Ramos (cell line): ENCODE results near the gene BCL11B.

Experiments
- in situ Hi-C: fragments of 300-500 bp; cut with MboI; formaldehyde crosslinking; loops from one replicate; pipeline ENCODE4 v1.14.3; 2022; ENCODE audit warnings: low sequenced_read_pairs; ENCODE audit not compliant: unreplicated experiment

The BCL11B gene

GRCh38 chr14:99271951-99272631 is at the start of gene BCL11B:
TSS of gene BCL11B (minus strand) at chr14:99272197. CDS start at chr14:99271218, 979 bp downstream.
- in situ Hi-C loops, result loop anchor here (25.0 kb wide), 1 partner anchor 1135 kb away; no protein-coding TSS in a partner anchor

GRCh38 chr14:99321236-99321925 is 49.4 kb upstream of the BCL11B start:
- in situ Hi-C loops, result no loop called here

- in situ Hi-C loops, result no loop called here
These were observed 48.7 kb upstream of the BCL11B start for GRCh38 chr14:99320621-99321235.

- in situ Hi-C loops, result no loop called here
These were observed 48.1 kb upstream of the BCL11B start for GRCh38 chr14:99320105-99320572.

- in situ Hi-C loops, result no loop called here
These were observed 46.9 kb upstream of the BCL11B start for GRCh38 chr14:99318959-99319295.

- in situ Hi-C loops, result no loop called here
These were observed 46.3 kb upstream of the BCL11B start for GRCh38 chr14:99318091-99318958.

- in situ Hi-C loops, result no loop called here
These were observed 45.5 kb upstream of the BCL11B start for GRCh38 chr14:99317231-99318090.

GRCh38 chr14:99316281-99317163 is 44.5 kb upstream of the BCL11B start:
- in situ Hi-C loops, result no loop called here

GRCh38 chr14:99315197-99315596 is 43.2 kb upstream of the BCL11B start:
- in situ Hi-C loops, result no loop called here

- in situ Hi-C loops, result no loop called here
These were observed 42.6 kb upstream of the BCL11B start for GRCh38 chr14:99314623-99315022.

GRCh38 chr14:99313234-99313633 is 41.2 kb upstream of the BCL11B start:
- in situ Hi-C loops, result no loop called here

- in situ Hi-C loops, result no loop called here
These were observed 40.1 kb upstream of the BCL11B start for GRCh38 chr14:99312106-99312505.

- in situ Hi-C loops, result no loop called here
These were observed 37.3 kb upstream of the BCL11B start for GRCh38 chr14:99309220-99309766.

- in situ Hi-C loops, result no loop called here
These were observed 32.2 kb upstream of the BCL11B start for GRCh38 chr14:99304208-99304607.

GRCh38 chr14:99300190-99300589 is 28.2 kb upstream of the BCL11B start:
- in situ Hi-C loops, result no loop called here

GRCh38 chr14:99296517-99296916 is 24.5 kb upstream of the BCL11B start:
- in situ Hi-C loops, result no loop called here

GRCh38 chr14:99289394-99290189 is 17.6 kb upstream of the BCL11B start:
- in situ Hi-C loops, result no loop called here
